Thoracic aorta (tissue), 2 donors: ENCODE results near the gene SLX4. TPM values are rescaled to one million over a fixed set of nuclear protein-coding genes. Genes with fewer than 3 reads are reported as not detected.

ENCODE experiments used
- ATAC-seq: fragments of 150-250 bp; one replicate; pipeline ENCODE4 v1.8.0; 2017; ENCODE audit warnings: low read depth; ENCODE audit not compliant: insufficient number of reproducible peaks, low FRiP score
- DNase-seq: peaks from one replicate; pipeline ENCODE4 v3.0.0-alpha.2; 2020; ENCODE audit warnings: low spot score
- H3K27ac ChIP-seq, 2 donors: fragments of 200-600 bp; sonication (generic); 1 replicate in 1 of 2; 2 replicates in 1 of 2; pipeline ENCODE4 v1.5.1; 2016; ENCODE audit warnings: mild to moderate bottlenecking in 2 of 2, moderate library complexity in 2 of 2
- H3K27me3 ChIP-seq: fragments of 200-600 bp; sonication (generic); replicated peaks from 2 replicates; pipeline ENCODE4 v1.6.0; 2016; ENCODE audit warnings: mild to moderate bottlenecking; ENCODE audit not compliant: insufficient read depth
- H3K36me3 ChIP-seq: fragments of 200-600 bp; sonication (generic); one replicate; pipeline ENCODE4 v1.5.1; 2016
- H3K4me1 ChIP-seq, 2 donors: fragments of 200-600 bp; sonication (generic); 1 replicate in 1 of 2; 2 replicates in 1 of 2; pipeline versions ENCODE4 v1.5.1 to v1.6.0; 2016; ENCODE audit warnings: low read depth in 2 of 2, mild to moderate bottlenecking in 1 of 2; ENCODE audit not compliant: control insufficient read depth in 1 of 2
- H3K4me3 ChIP-seq: fragments of 200-600 bp; sonication (generic); 2 replicates; pipeline ENCODE4 v1.5.1; 2016; ENCODE audit warnings: mild to moderate bottlenecking
- H3K9me3 ChIP-seq: fragments of 200-600 bp; sonication (generic); 2 replicates; pipeline ENCODE4 v1.5.1; 2016
- CTCF ChIP-seq: fragments of 200-600 bp; sonication (generic); IDR thresholded peaks from one replicate; pipeline ENCODE4 v1.5.1; 2019; ENCODE audit warnings: antibody characterized with exemption
- total RNA-seq, 2 donors: library from RNA; depleted of rRNA; stranded (reverse); fragments of >200 nt; gene quantifications; one replicate each; pipeline versions ENCODE4 v1.1.0 to v1.2.3, GENCODE V29; 2016

The SLX4 gene
- total RNA-seq, 2 donors from 2014 or later = 6.9 to 7.8 TPM

DNA sequence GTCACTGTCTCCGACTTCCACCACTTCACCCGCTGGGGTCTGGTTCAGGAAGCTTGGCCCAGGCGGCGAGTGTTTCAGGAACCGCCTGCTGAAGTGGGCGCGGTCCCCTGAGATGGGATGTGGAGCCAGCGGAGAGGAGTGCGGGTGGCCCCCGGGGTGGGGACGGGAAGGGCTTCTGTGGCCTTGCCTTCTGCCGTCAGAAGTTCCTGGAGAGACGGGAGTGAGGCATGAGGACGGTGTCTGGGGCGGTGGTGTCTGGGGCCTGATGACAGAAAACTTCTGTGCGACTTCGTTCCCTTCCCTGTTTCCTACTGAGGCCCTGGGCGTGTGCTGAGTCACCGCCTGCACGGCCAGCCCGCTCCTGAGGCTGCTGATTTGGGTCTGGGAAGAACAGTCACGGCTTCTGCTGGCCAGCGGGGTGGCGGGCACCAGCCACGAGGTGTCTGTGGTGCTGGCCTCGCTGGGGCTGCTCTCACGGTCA, 21.9 kb downstream of the SLX4 start:
- Histone ChIP-seq H3K9me3 (no peaks in the 10 kb centered on the region), H3K27me3 (no peaks in the 10 kb centered on the region), H3K4me1 (no peaks in the 10 kb centered on the region), H3K4me3 (no peak overlapping the region), H3K27ac (no peak overlapping the region), H3K36me3 (peaks cover 11% of the 10 kb centered on the region)
- ATAC-seq (no peak), DNase-seq (no peak)
- no peak for TF ChIP-seq CTCF

GRCh38 chr16:3589001-3589400, 22.4 kb downstream of the SLX4 start:
- no peak for DNase-seq
- Histone ChIP-seq H3K27me3 (no peaks in the 10 kb centered on the region), H3K36me3 (peaks cover 11% of the 10 kb centered on the region), H3K27ac (no peak overlapping the region), H3K9me3 (no peaks in the 10 kb centered on the region), H3K4me3 (no peak overlapping the region), H3K4me1 (no peaks in the 10 kb centered on the region)
- no peak for TF ChIP-seq CTCF
- ATAC-seq = no peak

DNA sequence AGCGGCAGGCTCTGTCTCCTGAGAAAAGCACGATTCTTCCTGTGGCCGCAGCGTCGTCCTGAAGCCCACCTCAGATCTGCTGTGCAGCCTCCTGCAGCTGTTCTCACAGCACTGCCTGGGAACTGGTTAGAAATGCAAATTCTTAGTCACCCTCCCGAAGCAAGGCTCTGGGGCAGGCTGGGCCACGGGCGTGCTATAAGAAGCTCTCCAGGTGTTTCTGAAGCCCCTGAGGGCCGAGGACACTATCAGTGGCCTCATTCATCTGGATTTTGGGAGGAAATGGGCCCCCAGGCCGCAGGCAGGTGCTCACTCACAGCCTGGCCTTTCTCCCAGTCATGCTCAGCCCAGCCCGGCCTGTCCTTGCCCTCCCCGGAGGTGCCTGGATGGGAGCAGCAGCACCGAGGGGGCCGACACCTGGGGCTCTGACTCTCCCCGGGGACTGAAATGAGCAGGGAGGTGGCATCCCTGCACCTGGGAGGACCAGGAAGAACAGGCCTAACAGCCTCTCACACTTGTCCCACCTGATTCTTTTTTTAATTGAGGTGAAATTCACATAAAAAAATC, 23.8 kb downstream of the SLX4 start:
- H3K27me3 ChIP-seq = no peaks in the 10 kb centered on the region
- H3K4me1 ChIP-seq = no peaks in the 10 kb centered on the region
- no peak for ATAC-seq
- H3K27ac ChIP-seq = no peak overlapping the region
- H3K36me3 ChIP-seq = peaks cover 11% of the 10 kb centered on the region
- H3K9me3 ChIP-seq = no peaks in the 10 kb centered on the region
- TF ChIP-seq CTCF = no peak
- no peak overlapping the region for H3K4me3 ChIP-seq
- DNase-seq = no peak

DNA sequence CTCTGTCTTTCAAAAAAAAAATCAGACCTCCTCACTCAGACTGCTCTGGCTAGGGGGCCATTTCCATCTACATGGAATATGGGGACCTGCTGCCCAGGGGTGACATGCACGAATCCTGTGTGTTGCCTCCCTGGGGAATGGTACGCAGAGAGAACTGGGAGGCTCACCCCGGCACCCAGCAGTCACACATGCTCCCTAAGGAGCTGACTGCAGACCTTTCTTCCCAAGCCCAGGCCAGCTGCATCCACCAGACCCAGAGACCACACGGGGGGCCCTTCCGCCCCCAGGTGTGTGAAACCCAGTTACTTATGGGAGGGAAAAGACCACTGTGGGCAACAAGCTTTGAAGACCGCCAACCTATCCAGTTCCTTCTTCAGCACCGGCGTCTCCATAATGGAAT, 27.0 kb downstream of the SLX4 start:
- no peak overlapping the region for H3K27ac ChIP-seq
- no peaks in the 10 kb centered on the region for H3K4me1 ChIP-seq
- no peaks in the 10 kb centered on the region for H3K27me3 ChIP-seq
- no peak overlapping the region for H3K4me3 ChIP-seq
- H3K9me3 ChIP-seq = no peaks in the 10 kb centered on the region
- ATAC-seq (no peak), DNase-seq (no peak)
- H3K36me3 ChIP-seq = peaks cover 6% of the 10 kb centered on the region
- TF ChIP-seq CTCF = no peak

- Histone ChIP-seq H3K36me3 (peaks cover 3% of the 10 kb centered on the region), H3K9me3 (no peaks in the 10 kb centered on the region), H3K27ac (no peak overlapping the region), H3K4me1 (no peaks in the 10 kb centered on the region), H3K27me3 (no peaks in the 10 kb centered on the region), H3K4me3 (no peak overlapping the region)
- TF ChIP-seq CTCF = no peak
- DNase-seq = no peak
- no peak for ATAC-seq
Measured at GRCh38 chr16:3583303-3584038, 27.9 kb downstream of the SLX4 start.
